Measurements from ENCODE around the gene ATP6AP2. TPM values are rescaled to one million over a fixed set of nuclear protein-coding genes. Genes with fewer than 3 reads are reported as not detected.

The ATP6AP2 gene
- total RNA-seq, 2 donors from 2014 or later, result 81.9 to 114 TPM

DNA sequence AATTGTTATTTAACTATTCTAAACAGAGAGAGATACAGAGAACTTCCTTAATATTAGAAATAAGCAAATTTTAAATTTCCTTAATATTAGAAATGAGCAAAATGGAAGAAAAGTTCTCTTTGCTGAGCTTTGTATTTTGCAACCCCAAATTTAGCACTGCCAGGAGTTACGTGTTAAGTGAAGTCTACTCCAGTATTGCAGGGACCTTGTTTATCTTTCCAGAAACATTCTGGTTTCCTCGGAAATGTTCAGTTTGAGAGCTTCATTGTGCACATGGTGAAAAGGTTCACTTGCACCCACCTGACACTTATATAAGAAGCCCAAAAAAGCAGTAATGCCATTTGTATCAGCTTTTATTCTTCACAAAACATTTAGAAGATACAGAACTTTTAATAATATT is 72.8 kb downstream of the ATP6AP2 start:
- TF ChIP-seq CTCF (IDR thresholded peaks at IDR 0.05), result no peak
- intact Hi-C loops (cut with DNase I), result loop anchor here (5.0 to 10.0 kb wide), 3 partner anchors 139 to 461 kb away; no protein-coding TSS in a partner anchor
- H3K9ac ChIP-seq (ENCODE audit: low read depth in 2 of 2, low read length in 2 of 2), result no peak overlapping the region
- H3K4me3 ChIP-seq, result no peak overlapping the region
- no peaks in the 10 kb centered on the region for H3K9me3 ChIP-seq
- no peaks in the 10 kb centered on the region for H3K27me3 ChIP-seq
- DNase-seq, result no peak
- H3K36me3 ChIP-seq, result no peaks in the 10 kb centered on the region
- no peak overlapping the region for H3K27ac ChIP-seq
- H3K4me1 ChIP-seq, result no peaks in the 10 kb centered on the region

Other genes starting within 250 kb of the ATP6AP2 start
- not detected for gene MPC1L, start 42.5 kb downstream of the ATP6AP2 start, total RNA-seq
- 10 to 100 TPM; 18.2 to 19.5 TPM for gene CXorf38, start 66.6 kb downstream of the ATP6AP2 start, total RNA-seq
- gene MED14, start 154.6 kb downstream of the ATP6AP2 start, total RNA-seq, result 10 to 100 TPM; 59.1 to 63.0 TPM

Data from colonic mucosa (tissue), 4 donors.